Epidermal melanocyte (primary cell): ENCODE measurements around the gene ITPRID2.

Source experiments
- DNase-seq: peaks from one replicate; pipeline ENCODE4 v3.0.0; 2011; ENCODE audit warnings: low spot score; ENCODE audit not compliant: insufficient read length

ITPRID2 gene

DNA sequence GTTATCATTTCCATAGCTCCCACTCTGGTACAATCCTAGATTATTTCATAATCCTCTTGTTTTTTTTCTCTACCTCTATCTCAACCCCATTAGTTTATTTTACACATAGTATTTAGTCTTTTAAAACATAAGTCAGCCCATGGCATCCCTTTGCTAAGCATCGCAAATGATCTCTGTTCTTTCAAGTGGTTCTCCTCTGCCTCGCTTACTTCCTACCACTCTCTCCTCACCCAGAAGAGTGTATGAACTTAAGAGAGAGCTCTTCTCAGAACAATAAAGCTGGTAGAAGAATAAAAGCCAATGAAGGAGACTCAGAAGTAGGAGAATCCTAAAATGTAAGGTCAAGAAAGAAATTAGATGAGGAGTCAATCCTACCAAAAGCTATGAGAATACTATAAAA lies 12.2 kb upstream of the ITPRID2 start:
- no peak for DNase-seq

GRCh38 chr2:181882246-181883020 lies 9.1 kb upstream of the ITPRID2 start:
- DNase-seq: no peak

DNA sequence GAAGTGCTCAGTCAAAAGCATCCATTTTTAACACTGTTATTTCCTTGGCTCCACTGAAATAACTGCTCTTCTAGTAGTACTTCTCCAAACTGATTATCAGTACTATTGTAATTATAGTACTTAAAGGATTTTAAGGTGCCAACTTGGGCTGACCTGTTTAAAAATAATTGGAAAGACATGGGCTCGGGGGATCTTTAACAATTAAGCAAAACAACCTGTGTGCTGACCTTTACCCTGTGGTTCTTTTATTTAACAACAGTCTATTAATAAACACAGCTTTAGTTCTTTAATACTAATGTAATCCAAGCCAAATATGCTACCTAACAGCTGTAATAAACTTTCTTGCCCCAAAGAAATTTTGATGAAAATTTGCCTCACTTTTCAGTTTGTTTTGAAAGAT lies 6.9 kb upstream of the ITPRID2 start:
- no peak for DNase-seq

DNA sequence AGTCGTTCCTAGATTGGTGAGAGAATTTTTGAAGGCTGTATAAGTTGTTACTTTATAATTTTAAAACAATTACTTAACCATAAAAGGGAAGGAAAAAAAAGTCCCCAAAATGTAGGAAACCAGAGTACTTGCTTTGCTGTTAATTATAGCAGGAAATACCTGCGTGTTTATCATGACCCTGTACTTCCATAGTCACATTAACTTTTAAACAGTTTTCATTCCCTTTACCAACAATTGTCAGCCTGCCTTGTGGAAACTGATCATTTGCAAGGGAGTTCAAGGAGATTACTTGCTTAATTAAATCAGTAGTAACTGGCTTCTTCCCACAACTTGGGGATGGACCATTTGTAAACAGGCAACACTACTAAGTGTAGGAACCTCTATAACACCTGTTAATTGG lies 6.4 kb upstream of the ITPRID2 start:
- no peak for DNase-seq

GRCh38 chr2:181886192-181886591 lies 5.3 kb upstream of the ITPRID2 start:
- no peak for DNase-seq

DNA sequence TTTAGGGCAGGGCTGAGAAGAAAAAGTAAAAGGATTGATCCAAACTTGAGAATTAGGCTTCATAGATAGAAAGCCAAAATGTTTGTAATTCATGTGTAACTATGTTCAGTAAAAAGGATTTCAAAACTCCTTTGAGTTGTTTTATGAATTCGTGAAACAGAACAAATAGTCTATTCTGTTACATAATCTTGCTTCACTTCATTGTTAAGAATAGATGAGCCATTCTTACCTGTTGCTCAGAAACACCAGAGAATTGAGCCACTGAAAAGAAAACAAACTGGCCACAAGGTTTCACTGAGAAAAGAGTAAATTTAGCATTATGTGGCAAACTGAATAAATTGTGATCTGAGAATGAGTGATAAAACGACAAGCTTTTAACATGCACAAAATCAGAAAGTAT lies 4.5 kb upstream of the ITPRID2 start:
- DNase-seq: no peak

DNA sequence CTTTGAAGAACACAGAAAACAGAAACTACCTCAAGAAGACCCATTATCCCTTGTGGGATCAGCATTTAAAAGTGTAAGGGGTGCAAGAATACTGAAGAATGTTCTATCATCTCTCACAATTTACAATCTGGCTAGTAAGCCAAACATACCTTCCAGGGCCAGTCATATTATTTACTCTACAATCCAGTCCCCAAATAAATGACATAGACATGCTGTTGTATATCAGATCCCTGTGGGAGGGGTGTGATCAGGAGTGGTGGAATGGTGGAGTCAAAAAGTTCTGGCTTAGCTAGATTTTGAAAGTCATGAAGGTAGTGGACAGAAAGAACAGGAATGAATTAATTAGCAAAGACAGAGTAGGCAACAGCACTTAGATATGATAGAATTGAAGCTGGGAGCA lies 1.8 kb upstream of the ITPRID2 start:
- DNase-seq: no peak

DNA sequence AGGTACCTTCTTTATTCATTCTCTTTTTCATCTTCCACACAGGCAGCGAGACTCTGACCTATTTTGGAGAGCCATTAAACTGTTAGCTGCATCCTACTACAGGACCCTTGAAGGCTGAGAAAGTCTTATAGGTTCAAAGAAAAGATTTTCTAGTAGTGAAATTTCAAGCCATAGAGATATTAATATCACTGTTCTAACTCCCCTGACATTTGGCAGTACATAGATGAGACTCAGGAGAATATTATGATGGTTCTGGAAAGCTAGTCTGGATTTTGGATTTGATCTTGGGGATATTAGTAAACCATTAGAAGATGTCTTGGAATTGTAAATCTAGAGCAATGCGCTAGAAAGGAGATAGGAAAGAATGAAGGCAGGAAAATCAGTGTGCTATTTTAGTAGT lies 1.3 kb upstream of the ITPRID2 start:
- DNase-seq: no peak

- DNase-seq: peak; percentile 33
Observed at GRCh38 chr2:181891966-181892798, 652 bp downstream of the ITPRID2 start.

DNA sequence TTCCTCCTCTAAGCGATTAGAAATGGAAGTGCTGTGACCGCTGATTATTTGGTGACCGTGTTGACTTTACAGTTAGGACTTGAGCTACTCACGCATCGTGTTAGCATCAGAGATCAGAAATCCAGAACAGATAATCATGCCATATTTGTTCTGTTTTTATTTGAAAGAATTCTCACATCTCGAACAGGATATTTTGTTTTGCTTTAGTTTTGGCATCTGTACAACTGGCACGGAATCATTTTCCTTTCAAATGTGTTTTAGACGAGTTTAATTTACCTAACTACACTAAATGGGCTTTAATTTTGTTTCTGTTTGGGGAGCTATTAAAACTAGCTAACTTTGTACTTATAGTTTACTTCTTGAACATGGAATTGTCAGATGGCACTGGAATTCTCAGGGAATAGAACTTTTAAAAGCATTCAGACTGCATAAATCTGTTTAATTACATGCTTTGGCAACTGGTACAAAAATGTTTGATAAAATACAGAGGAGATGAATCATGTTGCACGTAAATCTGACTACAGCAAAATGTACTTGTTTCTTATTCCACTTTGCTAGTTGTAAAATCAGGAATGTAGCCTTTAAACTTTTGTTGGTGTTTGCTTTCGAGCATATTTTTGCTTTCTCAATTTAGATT lies 1.4 kb downstream of the ITPRID2 start:
- DNase-seq: no peak

- DNase-seq: no peak
Observed at GRCh38 chr2:181894381-181894780, 2.9 kb downstream of the ITPRID2 start.

GRCh38 chr2:181895818-181896217 lies 4.3 kb downstream of the ITPRID2 start:
- DNase-seq: no peak

- DNase-seq: no peak
Observed at GRCh38 chr2:181896286-181896685, 4.8 kb downstream of the ITPRID2 start.

DNA sequence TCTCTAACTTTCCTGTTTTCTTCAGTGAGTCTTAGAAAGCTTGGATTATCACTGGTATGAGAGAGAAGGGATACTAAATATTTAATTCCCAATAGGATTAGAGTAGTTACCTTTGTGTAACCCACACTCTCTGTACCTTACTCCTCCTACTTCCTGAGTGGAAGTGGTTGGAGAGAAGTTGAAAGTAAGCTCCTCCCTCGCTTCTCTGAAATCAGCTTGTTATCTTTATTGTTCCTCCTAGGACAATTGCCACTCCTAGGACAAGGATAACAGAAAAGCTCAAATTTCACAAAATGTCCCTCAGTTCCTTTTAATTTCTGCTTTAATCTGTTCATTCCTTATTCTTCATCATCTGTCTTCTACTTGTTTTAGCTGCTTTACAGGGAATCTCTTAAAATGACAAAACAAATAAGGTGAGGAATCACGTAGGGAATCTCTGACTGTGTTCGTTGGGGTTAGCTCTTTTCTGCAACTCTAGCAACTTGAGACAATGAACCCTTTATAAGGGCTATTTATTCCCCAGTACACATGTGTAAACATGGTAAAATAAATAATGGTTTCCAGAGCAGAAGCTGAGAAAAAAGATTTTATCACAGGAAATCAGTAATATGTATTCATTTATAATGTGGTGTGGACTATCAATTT lies 8.6 kb downstream of the ITPRID2 start:
- no peak for DNase-seq

- no peak for DNase-seq
Observed at GRCh38 chr2:181902625-181903024, 11.1 kb downstream of the ITPRID2 start.

- no peak for DNase-seq
Observed at GRCh38 chr2:181904022-181904632, 12.6 kb downstream of the ITPRID2 start.

DNA sequence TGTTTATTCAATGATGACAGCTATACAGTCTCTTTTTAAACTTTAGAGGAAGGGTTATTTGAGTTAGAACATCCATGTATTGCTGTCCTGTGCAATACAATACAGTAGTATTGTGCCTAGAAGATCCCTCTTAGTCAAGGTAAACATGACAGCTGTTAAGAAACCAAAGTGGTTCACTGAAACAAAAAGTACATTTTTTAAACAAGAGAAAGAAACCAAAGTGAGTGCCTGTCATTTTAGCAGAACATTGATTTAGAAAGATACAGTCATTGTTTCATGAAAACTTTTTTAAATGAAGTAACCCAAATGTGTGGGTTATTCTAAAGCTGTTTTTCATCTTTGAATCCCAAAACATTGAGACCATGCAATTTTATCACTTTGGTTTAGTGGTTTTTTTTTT lies 15.5 kb downstream of the ITPRID2 start:
- DNase-seq: no peak

DNA sequence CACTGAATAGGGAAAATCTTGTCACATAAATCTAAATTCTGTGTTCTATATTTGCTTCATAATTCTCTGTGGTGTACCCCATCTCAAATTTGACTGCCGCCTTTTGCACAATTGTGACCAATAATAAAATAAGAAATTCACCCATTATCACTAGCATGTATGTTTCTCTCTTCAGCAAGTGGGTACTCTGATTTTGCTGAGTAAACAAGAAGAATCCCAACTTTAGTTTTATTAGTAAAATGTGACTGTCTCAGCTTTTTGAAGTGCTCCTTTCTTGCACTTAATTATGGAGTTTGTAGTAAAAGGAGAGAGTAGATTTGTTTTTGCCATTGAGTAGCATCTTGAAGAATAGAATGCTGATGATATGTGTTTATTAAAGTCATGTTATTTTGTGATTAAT lies 16.1 kb downstream of the ITPRID2 start:
- no peak for DNase-seq

DNA sequence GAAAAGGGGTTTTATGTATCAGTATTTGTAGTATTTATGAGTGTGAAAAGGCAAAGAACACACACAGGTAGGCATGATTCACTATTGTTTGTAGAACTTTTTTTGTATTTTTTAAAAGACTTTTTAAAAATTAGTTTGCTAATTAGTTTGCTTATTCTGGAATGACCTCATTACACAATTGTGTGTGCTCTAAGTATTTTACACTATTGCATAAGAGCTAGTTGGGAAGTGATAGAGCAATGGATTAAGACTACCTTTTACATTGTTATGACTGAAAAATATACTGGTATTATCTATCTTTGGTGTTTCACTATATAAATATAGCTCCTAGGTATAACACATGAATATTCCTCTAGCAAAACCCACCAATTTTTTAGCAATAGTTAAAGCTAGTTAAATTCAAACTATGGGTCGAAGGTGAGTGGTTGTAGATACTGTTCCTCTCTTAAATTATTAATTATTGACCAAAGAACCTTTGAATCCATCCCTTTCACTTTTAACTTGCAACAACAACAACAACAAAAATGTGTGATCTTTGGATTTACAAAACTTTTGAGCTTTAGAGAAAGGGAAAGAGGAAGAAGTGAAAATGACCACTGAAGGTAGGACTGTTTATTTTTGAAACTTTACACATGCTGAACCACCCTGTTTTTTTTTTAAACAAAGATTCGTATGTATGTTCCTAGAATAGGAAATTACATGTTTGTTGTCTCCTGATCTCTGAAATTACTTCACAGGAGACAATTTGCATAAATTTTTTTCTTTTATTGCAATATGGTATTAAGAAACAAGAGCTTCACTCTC lies 18.7 kb downstream of the ITPRID2 start:
- DNase-seq: no peak

GRCh38 chr2:181911830-181912229 lies 20.3 kb downstream of the ITPRID2 start:
- DNase-seq: no peak

DNA sequence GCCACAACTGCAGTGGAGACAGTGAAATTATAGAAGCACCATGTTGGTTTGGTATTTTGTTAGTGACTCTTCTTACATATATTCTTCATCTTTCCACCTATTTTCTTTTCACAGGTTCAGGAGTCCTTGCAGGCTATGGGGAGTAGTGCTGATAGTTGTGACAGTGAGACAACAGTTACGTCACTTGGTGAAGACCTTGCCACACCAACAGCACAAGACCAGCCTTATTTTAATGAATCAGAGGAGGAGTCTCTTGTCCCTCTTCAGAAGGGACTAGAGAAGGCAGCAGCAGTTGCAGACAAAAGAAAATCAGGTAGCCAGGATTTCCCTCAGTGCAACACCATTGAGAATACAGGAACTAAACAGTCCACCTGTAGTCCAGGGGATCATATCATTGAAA lies 23.6 kb downstream of the ITPRID2 start:
- DNase-seq: no peak
